Measurements from ENCODE around the gene ELP1. TPM values are rescaled to one million over a fixed set of nuclear protein-coding genes. Genes with fewer than 3 reads are reported as not detected.
A peak's percentile ranks its signal among the peaks of the same experiment; 100 is the strongest.

Gene ELP1, protein sequence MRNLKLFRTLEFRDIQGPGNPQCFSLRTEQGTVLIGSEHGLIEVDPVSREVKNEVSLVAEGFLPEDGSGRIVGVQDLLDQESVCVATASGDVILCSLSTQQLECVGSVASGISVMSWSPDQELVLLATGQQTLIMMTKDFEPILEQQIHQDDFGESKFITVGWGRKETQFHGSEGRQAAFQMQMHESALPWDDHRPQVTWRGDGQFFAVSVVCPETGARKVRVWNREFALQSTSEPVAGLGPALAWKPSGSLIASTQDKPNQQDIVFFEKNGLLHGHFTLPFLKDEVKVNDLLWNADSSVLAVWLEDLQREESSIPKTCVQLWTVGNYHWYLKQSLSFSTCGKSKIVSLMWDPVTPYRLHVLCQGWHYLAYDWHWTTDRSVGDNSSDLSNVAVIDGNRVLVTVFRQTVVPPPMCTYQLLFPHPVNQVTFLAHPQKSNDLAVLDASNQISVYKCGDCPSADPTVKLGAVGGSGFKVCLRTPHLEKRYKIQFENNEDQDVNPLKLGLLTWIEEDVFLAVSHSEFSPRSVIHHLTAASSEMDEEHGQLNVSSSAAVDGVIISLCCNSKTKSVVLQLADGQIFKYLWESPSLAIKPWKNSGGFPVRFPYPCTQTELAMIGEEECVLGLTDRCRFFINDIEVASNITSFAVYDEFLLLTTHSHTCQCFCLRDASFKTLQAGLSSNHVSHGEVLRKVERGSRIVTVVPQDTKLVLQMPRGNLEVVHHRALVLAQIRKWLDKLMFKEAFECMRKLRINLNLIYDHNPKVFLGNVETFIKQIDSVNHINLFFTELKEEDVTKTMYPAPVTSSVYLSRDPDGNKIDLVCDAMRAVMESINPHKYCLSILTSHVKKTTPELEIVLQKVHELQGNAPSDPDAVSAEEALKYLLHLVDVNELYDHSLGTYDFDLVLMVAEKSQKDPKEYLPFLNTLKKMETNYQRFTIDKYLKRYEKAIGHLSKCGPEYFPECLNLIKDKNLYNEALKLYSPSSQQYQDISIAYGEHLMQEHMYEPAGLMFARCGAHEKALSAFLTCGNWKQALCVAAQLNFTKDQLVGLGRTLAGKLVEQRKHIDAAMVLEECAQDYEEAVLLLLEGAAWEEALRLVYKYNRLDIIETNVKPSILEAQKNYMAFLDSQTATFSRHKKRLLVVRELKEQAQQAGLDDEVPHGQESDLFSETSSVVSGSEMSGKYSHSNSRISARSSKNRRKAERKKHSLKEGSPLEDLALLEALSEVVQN (N-terminal part only)
- total RNA-seq: 10 to 100 TPM in 3 of 4 donors, 1 to 10 TPM in 1; 7.9 to 18.1 (median 13.3) TPM

DNA sequence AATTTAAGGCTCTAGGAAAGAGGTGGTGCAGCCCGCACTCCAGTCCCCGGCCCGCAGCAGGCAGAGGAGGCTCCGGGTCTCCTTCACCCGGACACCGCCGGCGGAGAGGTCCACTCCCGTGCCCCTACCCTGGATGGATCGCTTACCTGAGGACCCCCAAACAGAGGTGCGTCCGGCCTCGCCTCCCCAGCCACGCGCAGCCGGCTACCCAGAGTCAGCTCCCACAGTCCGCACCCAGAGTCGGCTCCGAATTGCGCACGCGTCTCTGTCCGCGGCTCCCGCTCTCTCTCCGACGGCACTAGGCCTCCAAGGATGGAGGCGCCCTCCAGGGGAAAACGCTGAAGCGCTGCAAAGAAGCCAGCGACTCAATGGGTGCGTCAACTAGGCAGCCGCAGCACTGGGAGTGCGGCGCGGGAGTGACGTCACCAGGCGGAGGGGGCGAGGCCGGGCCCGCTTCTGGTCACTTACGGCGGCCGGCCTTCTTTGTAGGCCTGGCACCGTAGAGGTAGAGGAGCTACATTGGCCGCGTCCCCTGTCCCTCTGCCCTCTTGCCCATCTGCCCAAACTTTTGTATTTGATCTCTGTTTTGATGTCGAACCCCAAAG, at the start of gene ELP1:
TSS of gene ELP1 (minus strand) at position 407 of the 605 bp plus-strand sequence. CDS start 2,978 bp downstream, outside the sequence.
- Histone ChIP-seq H3K27me3 (no peaks in the 10 kb centered on the region), H3K27ac (peak within 1 kb of the TSS; percentile 89 to 94 (median 92)), H3K4me3 (peak within 1 kb of the TSS; percentile 73 to 83 (median 75)), H3K36me3 (peaks cover 0 to 9% (median 2%) of the 10 kb centered on the region in 4 donors), H3K9me3 (no peaks in the 10 kb centered on the region), H3K4me1 (peaks cover 8 to 21% (median 18%) of the 10 kb centered on the region in 4 donors)
- TF ChIP-seq POLR2A (IDR thresholded peaks at IDR 0.05): peak; percentile 66
- TF ChIP-seq EP300 (IDR thresholded peaks at IDR 0.05; ENCODE audit: low read depth): no peak
- TF ChIP-seq POLR2AphosphoS5 (IDR thresholded peaks at IDR 0.05): peak; percentile 81 to 86 (median 86)
- peak in 2 of 5 experiments; percentile 18 to 42 for TF ChIP-seq CTCF (IDR thresholded peaks at IDR 0.05)
- peak; percentile 95 for DNase-seq
- intact Hi-C loops (cut with DNase I; ENCODE audit: low total_unique reads): loop anchor here (10.0 kb wide), 1 partner anchor 381 kb away; no protein-coding TSS in a partner anchor
- 1% methylated on average over 20 of the region's 48 CpGs; no CpG with 5 or more reads in 1 of the 2 donors for WGBS, 2 donors (ENCODE audit: low coverage in 1 of 2)
- in situ Hi-C loops (cut with MboI; ENCODE audit: low pct_ligation_motif_present in 1 of 4, low pct_unique_long_range_greater_than_20kb in 1 of 4, low sequenced_read_pairs in 3 of 4): no loop called here

DNA sequence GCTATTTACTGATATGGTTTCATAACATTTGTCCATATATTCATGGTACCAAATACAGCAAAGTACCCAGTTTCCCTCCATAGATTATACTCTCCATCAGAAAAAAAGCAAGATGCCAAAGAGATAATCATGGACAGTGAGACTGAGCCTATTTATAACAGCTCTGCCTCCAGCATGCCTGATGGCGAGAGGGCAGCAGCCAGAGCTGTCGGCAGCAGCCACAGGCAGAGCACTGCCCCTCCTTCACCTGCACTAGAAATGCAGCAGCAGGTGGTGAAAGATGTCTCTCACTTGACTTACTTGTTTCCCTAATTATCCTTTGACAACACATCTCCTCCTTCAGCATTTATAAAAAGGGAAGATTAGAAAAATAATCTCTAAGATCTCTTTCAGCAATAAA, 47.0 kb upstream of the ELP1 start:
- intact Hi-C loops (cut with DNase I; ENCODE audit: low total_unique reads): no loop called here
- Histone ChIP-seq H3K4me3 (no peak overlapping the region), H3K9me3 (no peaks in the 10 kb centered on the region), H3K27me3 (no peaks in the 10 kb centered on the region), H3K4me1 (peaks cover 0 to 5% (median 0%) of the 10 kb centered on the region in 4 donors), H3K27ac (no peak overlapping the region), H3K36me3 (no peaks in the 10 kb centered on the region)
- in situ Hi-C loops (cut with MboI; ENCODE audit: low pct_ligation_motif_present in 1 of 4, low pct_unique_long_range_greater_than_20kb in 1 of 4, low sequenced_read_pairs in 3 of 4): no loop called here
- DNase-seq: no peak
- TF ChIP-seq EP300 (IDR thresholded peaks at IDR 0.05; ENCODE audit: low read depth) (no peak), POLR2A (IDR thresholded peaks at IDR 0.05) (no peak), CTCF (IDR thresholded peaks at IDR 0.05) (no peak), POLR2AphosphoS5 (IDR thresholded peaks at IDR 0.05) (no peak)
- WGBS, 2 donors (ENCODE audit: low coverage in 1 of 2): 100% methylated on average over 2 of the region's 2 CpGs; no CpG with 5 or more reads in 1 of the 2 donors

DNA sequence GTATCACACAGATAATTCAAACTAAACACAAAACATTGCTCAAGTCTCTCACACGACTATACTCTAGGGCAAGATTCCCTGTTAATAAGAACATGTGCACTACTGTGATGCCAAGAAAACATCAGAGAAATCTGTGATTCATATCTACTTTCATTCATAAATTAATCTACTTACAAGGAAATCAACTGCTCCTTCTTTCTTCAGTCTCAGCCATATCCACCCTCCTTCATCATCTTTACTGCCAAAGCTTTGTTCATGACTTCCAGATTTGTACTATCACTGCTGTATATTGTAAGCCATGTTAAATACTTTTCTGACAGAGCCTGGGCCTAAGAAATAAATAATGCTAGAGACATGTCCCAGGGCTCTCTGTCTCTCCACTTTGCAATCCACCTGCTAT, 44.3 kb upstream of the ELP1 start:
- no peaks in the 10 kb centered on the region for H3K27me3 ChIP-seq
- WGBS, 2 donors (ENCODE audit: low coverage in 1 of 2): 56 to 67% methylated on average over 1 of the region's 1 CpG
- no peak overlapping the region for H3K27ac ChIP-seq
- H3K4me3 ChIP-seq: no peak overlapping the region
- H3K9me3 ChIP-seq: no peaks in the 10 kb centered on the region
- TF ChIP-seq EP300 (IDR thresholded peaks at IDR 0.05; ENCODE audit: low read depth) (no peak), POLR2AphosphoS5 (IDR thresholded peaks at IDR 0.05) (no peak)
- H3K4me1 ChIP-seq: peaks cover 0 to 5% (median under 1%) of the 10 kb centered on the region in 4 donors
- no peaks in the 10 kb centered on the region for H3K36me3 ChIP-seq
- in situ Hi-C loops (cut with MboI; ENCODE audit: low pct_ligation_motif_present in 1 of 4, low pct_unique_long_range_greater_than_20kb in 1 of 4, low sequenced_read_pairs in 3 of 4) (no loop called here), intact Hi-C loops (cut with DNase I; ENCODE audit: low total_unique reads) (no loop called here)
- no peak for DNase-seq

- Histone ChIP-seq H3K4me3 (no peak overlapping the region), H3K36me3 (no peaks in the 10 kb centered on the region), H3K27ac (no peak overlapping the region), H3K27me3 (no peaks in the 10 kb centered on the region), H3K4me1 (peaks cover 0 to 9% (median under 1%) of the 10 kb centered on the region in 4 donors), H3K9me3 (no peaks in the 10 kb centered on the region)
- DNase-seq: no peak
- in situ Hi-C loops (cut with MboI; ENCODE audit: low pct_ligation_motif_present in 1 of 4, low pct_unique_long_range_greater_than_20kb in 1 of 4, low sequenced_read_pairs in 3 of 4): loop anchor here in 1 of 4 donors (25.0 kb wide), 1 partner anchor 112 kb away; the partner anchor contains the start of genes ACTL7A and ACTL7B
- TF ChIP-seq CTCF (IDR thresholded peaks at IDR 0.05) (no peak), POLR2AphosphoS5 (IDR thresholded peaks at IDR 0.05) (no peak), EP300 (IDR thresholded peaks at IDR 0.05; ENCODE audit: low read depth) (no peak), POLR2A (IDR thresholded peaks at IDR 0.05) (no peak)
- intact Hi-C loops (cut with DNase I; ENCODE audit: low total_unique reads): no loop called here
- 62 to 76% methylated on average over 4 to 5 of the region's 5 CpGs for WGBS, 2 donors (ENCODE audit: low coverage in 1 of 2)
Measured at GRCh38 chr9:108973895-108974294, 40.0 kb upstream of the ELP1 start.
